Neural cell (in vitro differentiated cells): Measurements from ENCODE around the gene HNRNPAB. TPM values are rescaled to one million over a fixed set of nuclear protein-coding genes. Genes with fewer than 3 reads are reported as not detected.

ENCODE experiments used
- H2AFZ ChIP-seq: fragments of 200-600, 300-800 bp; sonication (generic), shearing (Covaris generic); 2 replicates; pipeline ENCODE4 v1.6.0; 2014; ENCODE audit warnings: low read depth, mild to moderate bottlenecking, antibody characterized with exemption, low read length, moderate library complexity
- H3F3A ChIP-seq: fragments of 200-600 bp; shearing (Covaris generic); 2 replicates; pipeline ENCODE4 v1.6.1; 2016; ENCODE audit warnings: mild to moderate bottlenecking, moderate library complexity, mixed read lengths, antibody characterized with exemption, low read length; ENCODE audit not compliant: insufficient read depth, poor library complexity, severe bottlenecking
- H3K27ac ChIP-seq: fragments of 200-600, 300-800 bp; sonication (generic), shearing (Covaris generic); 2 replicates; pipeline ENCODE4 v1.5.1; 2014; ENCODE audit warnings: mild to moderate bottlenecking, low read length, moderate library complexity
- H3K27me3 ChIP-seq: fragments of 300-800, 200-600 bp; sonication (generic), shearing (Covaris generic); 2 replicates; pipeline ENCODE4 v1.6.0; 2014; ENCODE audit warnings: mild to moderate bottlenecking, low read depth, low read length, moderate library complexity; ENCODE audit not compliant: insufficient read depth
- H3K36me3 ChIP-seq: fragments of 300-800, 200-600 bp; sonication (generic), shearing (Covaris generic); 2 replicates; pipeline ENCODE4 v1.5.1; 2014; ENCODE audit warnings: mild to moderate bottlenecking, antibody characterized with exemption, low read length, moderate library complexity; ENCODE audit not compliant: insufficient read depth
- H3K4me2 ChIP-seq: fragments of 300-800, 200-600 bp; sonication (generic), shearing (Covaris generic); 2 replicates; pipeline ENCODE4 v1.6.0; 2014; ENCODE audit warnings: mild to moderate bottlenecking, low read length
- H3K4me3 ChIP-seq: fragments of 300-800, 200-600 bp; sonication (generic), shearing (Covaris generic); 2 replicates; pipeline ENCODE4 v1.5.1; 2014; ENCODE audit warnings: mild to moderate bottlenecking, low read length, moderate library complexity
- H3K79me2 ChIP-seq: fragments of 200-600 bp; shearing (Covaris generic); replicated peaks from 2 replicates; pipeline ENCODE4 v1.6.0; 2014; ENCODE audit warnings: mild to moderate bottlenecking, low read length, moderate library complexity; ENCODE audit not compliant: insufficient read depth
- H3K9ac ChIP-seq: fragments of 300-800, 200-600 bp; sonication (generic), shearing (Covaris generic); 2 replicates; pipeline ENCODE4 v1.6.1; 2016; ENCODE audit warnings: mild to moderate bottlenecking, low read length, mixed read lengths
- H3K9me2 ChIP-seq: fragments of 200-600 bp; shearing (Covaris generic); 2 replicates; pipeline ENCODE4 v1.6.1; 2016; ENCODE audit warnings: mild to moderate bottlenecking, low read length, mixed read lengths; ENCODE audit not compliant: insufficient read depth
- H3K9me3 ChIP-seq: fragments of 200-600, 300-800 bp; sonication (generic), shearing (Covaris generic); 2 replicates; pipeline ENCODE4 v1.6.1; 2016; ENCODE audit warnings: mild to moderate bottlenecking, mixed run types, low read length, moderate library complexity, mixed read lengths
- H4K20me1 ChIP-seq: fragments of 200-600 bp; shearing (Covaris generic); 2 replicates; pipeline ENCODE4 v1.6.1; 2016; ENCODE audit warnings: mild to moderate bottlenecking, mixed run types; ENCODE audit not compliant: insufficient read depth
- CTCF ChIP-seq: fragments of 450-650 bp; IDR thresholded peaks from 2 replicates; pipeline ENCODE4 v1.5.1; 2014; ENCODE audit warnings: antibody characterized with exemption, mild to moderate bottlenecking, moderate library complexity; ENCODE audit not compliant: poor library complexity, severe bottlenecking
- MXI1 ChIP-seq: fragments of 450-650 bp; conservative IDR thresholded peaks from 2 replicates; pipeline ENCODE4 v1.6.1; 2014; ENCODE audit warnings: antibody characterized with exemption, mild to moderate bottlenecking; ENCODE audit not compliant: poor library complexity, severe bottlenecking
- POLR2AphosphoS5 ChIP-seq: IDR thresholded peaks from 2 replicates; pipeline ENCODE4 v1.6.1; 2012
- RAD21 ChIP-seq: fragments of 450-650 bp; conservative IDR thresholded peaks from 2 replicates; pipeline ENCODE4 v1.6.1; 2014; ENCODE audit warnings: antibody characterized with exemption, mild to moderate bottlenecking, moderate library complexity
- REST ChIP-seq: IDR thresholded peaks from 2 replicates; pipeline ENCODE4 v1.6.1; 2012; ENCODE audit warnings: borderline replicate concordance
- SMC3 ChIP-seq: fragments of 450-650 bp; conservative IDR thresholded peaks from 2 replicates; pipeline ENCODE4 v1.6.1; 2014; ENCODE audit warnings: antibody characterized with exemption, mild to moderate bottlenecking, moderate library complexity; ENCODE audit not compliant: poor library complexity
- TAF1 ChIP-seq: IDR thresholded peaks from 2 replicates; pipeline ENCODE4 v1.6.1; 2012; ENCODE audit warnings: low read depth
- polyA plus RNA-seq: library from polyadenylated mRNA; depleted of rRNA; stranded (reverse); fragments of >200 nt; gene quantifications from 2 replicates; pipeline ENCODE4 v1.2.3, GENCODE V29; 2014

Gene HNRNPAB
- polyA plus RNA-seq, 1 donor from 2014 or later, result 129 TPM

- Histone ChIP-seq H3K27me3 (no peaks in the 10 kb centered on the region), H3K4me3 (no peak overlapping the region), H2AFZ (no peak overlapping the region), H3K27ac (no peak overlapping the region), H3K9me2 (no peaks in the 10 kb centered on the region), H3K9me3 (no peaks in the 10 kb centered on the region), H3K9ac (no peak overlapping the region), H3F3A (no peaks in the 10 kb centered on the region), H4K20me1 (no peaks in the 10 kb centered on the region), H3K4me2 (no peak overlapping the region), H3K79me2 (peaks cover 9% of the 10 kb centered on the region), H3K36me3 (no peaks in the 10 kb centered on the region)
- TF ChIP-seq MXI1, result no peak
- TF ChIP-seq TAF1, result no peak
- no peak for TF ChIP-seq REST
Observed at GRCh38 chr5:178234121-178234749, 29.9 kb downstream of the HNRNPAB start.

- Histone ChIP-seq H3K79me2 (peaks cover 9% of the 10 kb centered on the region), H3K9me2 (no peaks in the 10 kb centered on the region), H3K36me3 (no peaks in the 10 kb centered on the region), H3K4me3 (no peak overlapping the region), H2AFZ (no peak overlapping the region), H4K20me1 (no peaks in the 10 kb centered on the region), H3K27ac (no peak overlapping the region), H3K9ac (no peak overlapping the region), H3K9me3 (no peaks in the 10 kb centered on the region), H3K4me2 (no peak overlapping the region), H3F3A (no peaks in the 10 kb centered on the region), H3K27me3 (no peaks in the 10 kb centered on the region)
- TF ChIP-seq POLR2AphosphoS5, result no peak
- TF ChIP-seq CTCF, result peak; percentile 77
- TF ChIP-seq RAD21, result peak; percentile 78
- TF ChIP-seq SMC3, result peak; percentile 81
Observed at GRCh38 chr5:178234750-178235587, 30.6 kb downstream of the HNRNPAB start.

GRCh38 chr5:178235588-178235974, 31.2 kb downstream of the HNRNPAB start:
- H3K27ac ChIP-seq, result no peak overlapping the region
- H3K4me3 ChIP-seq, result no peak overlapping the region
- no peaks in the 10 kb centered on the region for H3K36me3 ChIP-seq
- H3F3A ChIP-seq, result no peaks in the 10 kb centered on the region
- H3K9ac ChIP-seq, result no peak overlapping the region
- no peaks in the 10 kb centered on the region for H3K9me2 ChIP-seq
- TF ChIP-seq RAD21 (no peak), MXI1 (no peak)
- H3K4me2 ChIP-seq, result no peak overlapping the region
- no peak overlapping the region for H2AFZ ChIP-seq
- H4K20me1 ChIP-seq, result no peaks in the 10 kb centered on the region
- peaks cover 9% of the 10 kb centered on the region for H3K79me2 ChIP-seq
- H3K9me3 ChIP-seq, result no peaks in the 10 kb centered on the region
- no peaks in the 10 kb centered on the region for H3K27me3 ChIP-seq
